ENCODE results near the gene SPTBN4. TPM values are rescaled to one million over a fixed set of nuclear protein-coding genes. Genes with fewer than 3 reads are reported as not detected.
"Not testable (repeated sequence)": the region's sequence is repeated elsewhere in the genome, so short reads cannot be mapped to it uniquely, and the experiment has no call there.

The SPTBN4 gene
- total and polyA plus RNA-seq, 10 of the 15 experiments (the other 5 are each of a cell fraction or from before 2014, with no cell fraction given) = 0.04 to 1.1 (median 0.34) TPM; not detected in 1

GRCh38 chr19:40499320-40499719, 32.5 kb downstream of the SPTBN4 start (continued):
- TF ChIP-seq ZBTB11 (CRISPR knock-in tag; IDR thresholded peaks at IDR 0.05) (no peak), ZBED1 (IDR thresholded peaks at IDR 0.05; ENCODE audit: borderline replicate concordance) (no peak), E2F4 (IDR thresholded peaks at IDR 0.05; ENCODE audit: low read depth, low read length) (no peak), PAX5 (IDR thresholded peaks at IDR 0.05; ENCODE audit: borderline replicate concordance, low read depth, low read length) (no peak), ZZZ3 (IDR thresholded peaks at IDR 0.05; ENCODE audit: control insufficient read depth, insufficient read length, low read depth) (no peak), ZBTB33 (IDR thresholded peaks at IDR 0.05) (no peak), SREBF2 (IDR thresholded peaks at IDR 0.05; ENCODE audit: low read length) (no peak), POU2F2 (IDR thresholded peaks at IDR 0.05; ENCODE audit: borderline replicate concordance, low read depth, low read length) (no peak), E4F1 (IDR thresholded peaks at IDR 0.05; ENCODE audit: borderline replicate concordance, partially characterized antibody) (no peak), SUZ12 (IDR thresholded peaks at IDR 0.05; ENCODE audit: unreplicated experiment) (no peak)

- H3K4me3 ChIP-seq; intact Hi-C loops (cut with micrococcal nuclease; ENCODE audit: unreplicated experiment); BruUV-seq (replicated peaks); H2AFZ ChIP-seq (ENCODE audit: control insufficient read depth, low read depth, low read length); H3K27ac ChIP-seq (ENCODE audit: control insufficient read depth, insufficient read depth); H3K4me1 ChIP-seq (ENCODE audit: control insufficient read depth, insufficient read depth, low read length); H3K27me3 ChIP-seq (replicated peaks in 1 of 2; ENCODE audit: control insufficient read depth in 2 of 2, insufficient read depth in 2 of 2, low read length in 1 of 2); POLR2A ChIA-PET; SMC1A ChIA-PET (ENCODE audit: uncharacterized antibody, unreplicated experiment); H3K9me3 ChIP-seq (replicated peaks; ENCODE audit: control insufficient read depth, insufficient read depth, low read length); H3K36me3 ChIP-seq (ENCODE audit: control insufficient read depth in 2 of 2, insufficient read depth in 2 of 2, low read length in 1 of 2); H3K4me2 ChIP-seq (ENCODE audit: control insufficient read depth, insufficient read depth); ATAC-seq; H3K9ac ChIP-seq (ENCODE audit: control insufficient read depth, insufficient read depth, low read length); H4K20me1 ChIP-seq (ENCODE audit: control insufficient read depth, insufficient read depth); in situ Hi-C loops (cut with MboI); DNase-seq (ENCODE audit: low read depth, low spot score); FAIRE-seq; H3K79me2 ChIP-seq (ENCODE audit: control insufficient read depth, insufficient read depth, low read length): not testable (repeated sequence)
- ChIA-PET CTCF (interaction anchor here (0.7 kb wide), 1 partner anchor 25 kb away, joined by 3 read pairs; no protein-coding TSS in a partner anchor), RAD21 (ENCODE audit: unreplicated experiment) (interaction anchor here (0.8 kb wide), 1 partner anchor 196 kb away, joined by 3 read pairs; no protein-coding TSS in a partner anchor)
- 29% methylated on average over 8 of the region's 8 CpGs for WGBS (ENCODE audit: insufficient coverage, insufficient replicate concordance, low lambda C conversion rate, missing lambda C conversion rate)
These were observed 34.1 kb downstream of the SPTBN4 start for GRCh38 chr19:40500678-40501530.
